Mesendoderm (in vitro differentiated cells): ENCODE results near the gene CTAGE9. TPM values are rescaled to one million over a fixed set of nuclear protein-coding genes. Genes with fewer than 3 reads are reported as not detected.
"Not testable (repeated sequence)": the region's sequence is repeated elsewhere in the genome, so short reads cannot be mapped to it uniquely, and the experiment has no call there.

Experiments
- DNase-seq: peaks from one replicate; pipeline ENCODE4 v3.0.0; 2013
- H2AK5ac ChIP-seq: 2 replicates; pipeline ENCODE4 v1.6.1; 2013; ENCODE audit warnings: low read length, inconsistent platforms
- H2BK120ac ChIP-seq: 2 replicates; pipeline ENCODE4 v1.6.1; 2013; ENCODE audit warnings: low read depth, mild to moderate bottlenecking, low read length, moderate library complexity, mixed read lengths
- H2BK15ac ChIP-seq: replicated peaks from 2 replicates; pipeline ENCODE4 v1.6.1; 2013; ENCODE audit warnings: low read depth, mild to moderate bottlenecking, moderate library complexity
- H2BK5ac ChIP-seq: 2 replicates; pipeline ENCODE4 v1.6.1; 2013; ENCODE audit warnings: low read length, inconsistent platforms
- H3K18ac ChIP-seq: 2 replicates; pipeline ENCODE4 v1.6.1; 2013; ENCODE audit warnings: mild to moderate bottlenecking, low read length, mixed read lengths
- H3K23ac ChIP-seq: one replicate; pipeline ENCODE4 v1.6.1; 2013; ENCODE audit warnings: low read length
- H3K27ac ChIP-seq: 2 replicates; pipeline ENCODE4 v1.5.1; 2013; ENCODE audit warnings: low read depth, mild to moderate bottlenecking, inconsistent platforms, low read length, moderate library complexity
- H3K27me3 ChIP-seq: 2 replicates; pipeline ENCODE4 v1.6.1; 2013; ENCODE audit warnings: low read length, control low read depth, mild to moderate bottlenecking, inconsistent platforms; ENCODE audit not compliant: insufficient read depth, poor library complexity
- H3K36me3 ChIP-seq: 2 replicates; pipeline ENCODE4 v1.6.1; 2013; ENCODE audit warnings: low read length, inconsistent platforms; ENCODE audit not compliant: control insufficient read depth, insufficient read depth
- H3K4ac ChIP-seq: one replicate; pipeline ENCODE4 v1.6.1; 2013; ENCODE audit warnings: low read depth, mild to moderate bottlenecking, low read length, moderate library complexity
- H3K4me1 ChIP-seq: 2 replicates; pipeline ENCODE4 v1.6.1; 2013; ENCODE audit warnings: low read depth, low read length, inconsistent platforms; ENCODE audit not compliant: control insufficient read depth
- H3K4me2 ChIP-seq: 2 replicates; pipeline ENCODE4 v1.6.1; 2013; ENCODE audit warnings: low read length
- H3K4me3 ChIP-seq: 2 replicates; pipeline ENCODE4 v1.5.1; 2013; ENCODE audit warnings: mild to moderate bottlenecking, low read length
- H3K56ac ChIP-seq: one replicate; pipeline ENCODE4 v1.6.1; 2013; ENCODE audit warnings: low read length
- H3K79me1 ChIP-seq: 2 replicates; pipeline ENCODE4 v1.6.1; 2013; ENCODE audit warnings: low read length, inconsistent platforms
- H3K79me2 ChIP-seq: 2 replicates; pipeline ENCODE4 v1.6.1; 2013; ENCODE audit warnings: mild to moderate bottlenecking, low read length; ENCODE audit not compliant: control insufficient read depth, insufficient read depth
- H3K9ac ChIP-seq: 2 replicates; pipeline ENCODE4 v1.6.1; 2013; ENCODE audit warnings: low read length, inconsistent platforms
- H4K5ac ChIP-seq: one replicate; pipeline ENCODE4 v1.6.1; 2013; ENCODE audit warnings: low read length
- H4K8ac ChIP-seq: one replicate; pipeline ENCODE4 v1.6.1; 2013; ENCODE audit warnings: low read depth, mild to moderate bottlenecking, control low read depth, low read length, moderate library complexity
- WGBS: extraction: QIAGEN DNeasy Blood & Tissue Kit; methylation state at CpG from one replicate; pipeline ENCODE4 v1.1.7; 2013; ENCODE audit warnings: low lambda C conversion rate, missing lambda C conversion rate; ENCODE audit not compliant: insufficient coverage; ENCODE audit errors: extremely low coverage; 5-methylcytosine and 5-hydroxymethylcytosine counted together
- polyA plus RNA-seq, 2 experiments: library from polyadenylated mRNA; stranded (reverse); fragments of 200-250 nt; gene quantifications; one replicate each; pipeline ENCODE4 v1.2.3, GENCODE V29; 2013

CTAGE9 gene
- not detected for polyA plus RNA-seq (2013, experiment 1 of 2)
- 0.01 TPM for polyA plus RNA-seq (2013, experiment 2 of 2)

GRCh38 chr6:131710917-131711316, at the start of gene CTAGE9:
Gene CTAGE9 (minus strand): TSS chr6:131711017. CDS start chr6:131711017, 0 bp downstream.
- not testable (repeated sequence) for H2BK120ac ChIP-seq, DNase-seq, H3K9ac ChIP-seq, H3K79me2 ChIP-seq, H3K27ac ChIP-seq, H2BK15ac ChIP-seq, H3K4me2 ChIP-seq, H3K36me3 ChIP-seq, H3K23ac ChIP-seq, H3K18ac ChIP-seq, H2AK5ac ChIP-seq, H3K4me1 ChIP-seq, H3K4me3 ChIP-seq, H3K4ac ChIP-seq, H2BK5ac ChIP-seq, H4K8ac ChIP-seq, H4K5ac ChIP-seq, H3K79me1 ChIP-seq, H3K27me3 ChIP-seq, H3K56ac ChIP-seq
- no CpG with 5 or more reads among the region's 18 CpGs for WGBS

GRCh38 chr6:131758920-131759319, 48.1 kb upstream of the CTAGE9 start:
- Histone ChIP-seq H2BK15ac (no peak overlapping the region), H3K79me2 (no peaks in the 10 kb centered on the region), H2BK120ac (no peak overlapping the region), H3K9ac (no peak overlapping the region), H3K18ac (no peak overlapping the region), H3K27ac (no peak overlapping the region), H3K36me3 (no peaks in the 10 kb centered on the region), H3K4me2 (no peak overlapping the region), H3K4me1 (no peaks in the 10 kb centered on the region), H2AK5ac (no peak overlapping the region), H3K23ac (no peak overlapping the region), H2BK5ac (no peak overlapping the region), H3K4me3 (no peak overlapping the region), H4K8ac (no peak overlapping the region), H3K4ac (no peak overlapping the region), H4K5ac (no peak overlapping the region), H3K27me3 (no peaks in the 10 kb centered on the region), H3K79me1 (no peaks in the 10 kb centered on the region), H3K56ac (no peak overlapping the region)
- DNase-seq = no peak
- no CpG with 5 or more reads among the region's 4 CpGs for WGBS

- Histone ChIP-seq H3K56ac (no peak overlapping the region), H3K4me3 (no peak overlapping the region), H2AK5ac (no peak overlapping the region), H2BK5ac (no peak overlapping the region), H3K79me2 (no peaks in the 10 kb centered on the region), H3K4me1 (no peaks in the 10 kb centered on the region), H3K4ac (no peak overlapping the region), H3K27ac (no peak overlapping the region), H3K79me1 (no peaks in the 10 kb centered on the region), H2BK120ac (no peak overlapping the region), H3K27me3 (no peaks in the 10 kb centered on the region), H3K18ac (no peak overlapping the region), H3K9ac (no peak overlapping the region), H4K5ac (no peak overlapping the region), H4K8ac (no peak overlapping the region), H3K36me3 (no peaks in the 10 kb centered on the region), H3K4me2 (no peak overlapping the region), H3K23ac (no peak overlapping the region), H2BK15ac (no peak overlapping the region)
- no CpG with 5 or more reads among the region's 2 CpGs for WGBS
- DNase-seq = no peak
Observed at GRCh38 chr6:131756039-131756438, 45.2 kb upstream of the CTAGE9 start.

GRCh38 chr6:131755597-131755996, 44.8 kb upstream of the CTAGE9 start:
- Histone ChIP-seq H3K18ac (no peak overlapping the region), H2BK120ac (no peak overlapping the region), H2AK5ac (no peak overlapping the region), H3K23ac (no peak overlapping the region), H3K27ac (no peak overlapping the region), H3K4me1 (no peaks in the 10 kb centered on the region), H2BK15ac (no peak overlapping the region), H3K4ac (no peak overlapping the region), H3K79me2 (no peaks in the 10 kb centered on the region), H3K56ac (no peak overlapping the region), H3K36me3 (no peaks in the 10 kb centered on the region), H3K27me3 (no peaks in the 10 kb centered on the region), H3K4me2 (no peak overlapping the region), H4K5ac (no peak overlapping the region), H3K79me1 (no peaks in the 10 kb centered on the region), H3K9ac (no peak overlapping the region), H4K8ac (no peak overlapping the region), H3K4me3 (no peak overlapping the region), H2BK5ac (no peak overlapping the region)
- WGBS = no CpG with 5 or more reads among the region's 3 CpGs
- no peak for DNase-seq

GRCh38 chr6:131754715-131755567, 44.1 kb upstream of the CTAGE9 start:
- Histone ChIP-seq H3K4ac (no peak overlapping the region), H3K18ac (no peak overlapping the region), H3K4me2 (no peak overlapping the region), H3K4me3 (no peak overlapping the region), H3K36me3 (no peaks in the 10 kb centered on the region), H4K5ac (no peak overlapping the region), H4K8ac (no peak overlapping the region), H3K9ac (no peak overlapping the region), H3K27ac (no peak overlapping the region), H2BK120ac (no peak overlapping the region), H3K23ac (no peak overlapping the region), H2AK5ac (no peak overlapping the region), H3K79me2 (no peaks in the 10 kb centered on the region), H3K4me1 (no peaks in the 10 kb centered on the region), H2BK15ac (no peak overlapping the region), H3K27me3 (no peaks in the 10 kb centered on the region), H2BK5ac (no peak overlapping the region), H3K79me1 (no peaks in the 10 kb centered on the region), H3K56ac (no peak overlapping the region)
- WGBS = no CpG with 5 or more reads among the region's 9 CpGs
- no peak for DNase-seq

GRCh38 chr6:131754088-131754487, 43.3 kb upstream of the CTAGE9 start:
- Histone ChIP-seq H2BK5ac (no peak overlapping the region), H3K27ac (no peak overlapping the region), H3K36me3 (no peaks in the 10 kb centered on the region), H3K4me1 (no peaks in the 10 kb centered on the region), H3K4ac (no peak overlapping the region), H3K4me3 (no peak overlapping the region), H3K27me3 (no peaks in the 10 kb centered on the region), H3K79me2 (no peaks in the 10 kb centered on the region), H3K9ac (no peak overlapping the region), H3K23ac (no peak overlapping the region), H4K5ac (no peak overlapping the region), H4K8ac (no peak overlapping the region), H2AK5ac (no peak overlapping the region), H3K56ac (no peak overlapping the region), H2BK15ac (no peak overlapping the region), H3K4me2 (no peak overlapping the region), H3K18ac (no peak overlapping the region), H3K79me1 (no peaks in the 10 kb centered on the region), H2BK120ac (no peak overlapping the region)
- DNase-seq = no peak
- no CpG with 5 or more reads among the region's 1 CpG for WGBS
